Measurements from ENCODE around the gene LRTM1.

Gene LRTM1

GRCh38 chr3:54936561-54936960 lies 8.7 kb upstream of the LRTM1 start:
- CTCF ChIA-PET: interaction anchor here (0.6 kb wide), 1 partner anchor 792 kb away, joined by 3 read pairs; no protein-coding TSS in a partner anchor

More at GRCh38 chr3:54936561-54936960, 8.7 kb upstream of the LRTM1 start:
- no peaks in the 10 kb centered on the region for H3K36me3 ChIP-seq (ENCODE audit: control insufficient read depth in 2 of 2, insufficient read depth in 1 of 2, low read length in 2 of 2)
- TF ChIP-seq SCRT2 (tag by site-specific recombination; IDR thresholded peaks at IDR 0.05): no peak
- TF ChIP-seq RBAK (tag by site-specific recombination; IDR thresholded peaks at IDR 0.05): no peak
- TF ChIP-seq YY1 (tag by site-specific recombination; IDR thresholded peaks at IDR 0.05): no peak
- TF ChIP-seq, protein P1, sequence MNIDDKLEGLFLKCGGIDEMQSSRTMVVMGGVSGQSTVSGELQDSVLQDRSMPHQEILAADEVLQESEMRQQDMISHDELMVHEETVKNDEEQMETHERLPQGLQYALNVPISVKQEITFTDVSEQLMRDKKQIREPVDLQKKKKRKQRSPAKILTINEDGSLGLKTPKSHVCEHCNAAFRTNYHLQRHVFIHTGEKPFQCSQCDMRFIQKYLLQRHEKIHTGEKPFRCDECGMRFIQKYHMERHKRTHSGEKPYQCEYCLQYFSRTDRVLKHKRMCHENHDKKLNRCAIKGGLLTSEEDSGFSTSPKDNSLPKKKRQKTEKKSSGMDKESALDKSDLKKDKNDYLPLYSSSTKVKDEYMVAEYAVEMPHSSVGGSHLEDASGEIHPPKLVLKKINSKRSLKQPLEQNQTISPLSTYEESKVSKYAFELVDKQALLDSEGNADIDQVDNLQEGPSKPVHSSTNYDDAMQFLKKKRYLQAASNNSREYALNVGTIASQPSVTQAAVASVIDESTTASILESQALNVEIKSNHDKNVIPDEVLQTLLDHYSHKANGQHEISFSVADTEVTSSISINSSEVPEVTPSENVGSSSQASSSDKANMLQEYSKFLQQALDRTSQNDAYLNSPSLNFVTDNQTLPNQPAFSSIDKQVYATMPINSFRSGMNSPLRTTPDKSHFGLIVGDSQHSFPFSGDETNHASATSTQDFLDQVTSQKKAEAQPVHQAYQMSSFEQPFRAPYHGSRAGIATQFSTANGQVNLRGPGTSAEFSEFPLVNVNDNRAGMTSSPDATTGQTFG (tag by site-specific recombination; IDR thresholded peaks at IDR 0.05; ENCODE audit: borderline replicate concordance): no peak
- no peak for TF ChIP-seq ELK4 (IDR thresholded peaks at IDR 0.05; ENCODE audit: borderline replicate concordance, low read depth, low read length)
- no peak for TF ChIP-seq ZNF341 (tag by site-specific recombination; IDR thresholded peaks at IDR 0.05; ENCODE audit: low read depth)
- TF ChIP-seq PRDM4 (tag by site-specific recombination; IDR thresholded peaks at IDR 0.05): no peak
- TF ChIP-seq ZNF549 (tag by site-specific recombination; IDR thresholded peaks at IDR 0.05): no peak
- TF ChIP-seq ZBTB6 (tag by site-specific recombination; IDR thresholded peaks at IDR 0.05): no peak
- TF ChIP-seq ZSCAN16 (tag by site-specific recombination; IDR thresholded peaks at IDR 0.05): no peak
- TF ChIP-seq HOXC10 (CRISPR knock-in tag; IDR thresholded peaks at IDR 0.05): no peak
- no peak for TF ChIP-seq ZNF132 (tag by site-specific recombination; IDR thresholded peaks at IDR 0.05; ENCODE audit: borderline replicate concordance)
- TF ChIP-seq ZNF626 (tag by site-specific recombination; IDR thresholded peaks at IDR 0.05): no peak
- no peak for TF ChIP-seq ZNF169 (tag by site-specific recombination; IDR thresholded peaks at IDR 0.05)
- no peak for TF ChIP-seq ZSCAN5A (tag by site-specific recombination; IDR thresholded peaks at IDR 0.05)
- no peak for TF ChIP-seq ZNF621 (tag by site-specific recombination; IDR thresholded peaks at IDR 0.05)
- POLR2A ChIA-PET: no interaction called here
- no peak overlapping the region for H3K27ac ChIP-seq (ENCODE audit: extremely low read depth, low read depth, low read length)
- no peak overlapping the region for H3K4me3 ChIP-seq (ENCODE audit: low read depth, low read length)
- no peaks in the 10 kb centered on the region for H3K9me3 ChIP-seq (ENCODE audit: control insufficient read depth, insufficient read depth, low read depth, low read length)
- H3K4me1 ChIP-seq (ENCODE audit: control insufficient read depth, insufficient read depth, low read length): no peaks in the 10 kb centered on the region
